ENCODE measurements around the gene ASB16. TPM values are rescaled to one million over a fixed set of nuclear protein-coding genes. Genes with fewer than 3 reads are reported as not detected.

The ASB16 gene
- total and polyA plus RNA-seq, 10 of the 15 experiments (the other 5 are each of a cell fraction or from before 2014, with no cell fraction given), result 0.07 to 1.1 (median 0.44) TPM; not detected in 5

DNA sequence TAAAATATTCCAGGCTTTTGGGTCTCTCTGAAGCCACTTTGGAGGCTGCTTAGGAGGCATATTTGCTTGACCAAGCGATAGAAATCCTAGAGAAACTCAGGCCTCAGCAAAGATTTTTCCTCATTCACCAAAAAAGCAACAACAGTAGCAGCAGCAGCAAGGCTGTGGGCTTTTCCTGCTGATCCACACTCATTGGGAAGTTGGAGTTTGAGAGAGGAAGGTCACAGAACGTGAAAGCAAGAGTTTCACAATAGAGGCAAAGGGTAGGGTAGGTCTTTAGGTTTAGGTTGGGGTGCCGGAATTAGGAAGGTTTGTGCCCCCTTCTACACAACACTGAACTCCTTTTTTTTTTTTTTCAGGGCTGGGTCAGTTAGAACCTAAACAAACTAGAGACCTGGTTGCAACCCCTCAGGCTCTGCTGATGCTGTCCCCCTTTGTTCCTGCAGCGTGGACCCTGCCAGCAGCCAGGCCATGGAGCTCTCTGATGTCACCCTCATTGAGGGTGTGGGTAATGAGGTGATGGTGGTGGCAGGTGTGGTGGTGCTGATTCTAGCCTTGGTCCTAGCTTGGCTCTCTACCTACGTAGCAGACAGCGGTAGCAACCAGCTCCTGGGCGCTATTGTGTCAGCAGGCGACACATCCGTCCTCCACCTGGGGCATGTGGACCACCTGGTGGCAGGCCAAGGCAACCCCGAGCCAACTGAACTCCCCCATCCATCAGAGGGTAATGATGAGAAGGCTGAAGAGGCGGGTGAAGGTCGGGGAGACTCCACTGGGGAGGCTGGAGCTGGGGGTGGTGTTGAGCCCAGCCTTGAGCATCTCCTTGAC lies 18.3 kb downstream of the ASB16 start:
- BruUV-seq (replicated peaks), result no TSS peak
- no peaks in the 10 kb centered on the region for H3K27me3 ChIP-seq (replicated peaks in 1 of 2; ENCODE audit: control insufficient read depth in 2 of 2, insufficient read depth in 2 of 2, low read length in 1 of 2)
- ChIA-PET SMC1A (ENCODE audit: uncharacterized antibody, unreplicated experiment) (interaction anchor here (0.7 kb wide), 1 partner anchor 21 kb away, joined by 3 read pairs; no protein-coding TSS in a partner anchor), RAD21 (ENCODE audit: unreplicated experiment) (interaction anchor here (0.5 kb wide), 1 partner anchor 15 kb away, joined by 4 read pairs; no protein-coding TSS in a partner anchor), CTCF (interaction anchor here (0.9 to 1.6 kb wide), 2 partner anchors 9 to 21 kb away, joined by 3 to 7 read pairs; no protein-coding TSS in a partner anchor), POLR2A (interaction anchor here (1.9 kb wide), 1 partner anchor 9 kb away, joined by 9 read pairs; no protein-coding TSS in a partner anchor)
- no peak overlapping the region for H3K4me3 ChIP-seq
- in situ Hi-C loops (cut with MboI), result no loop called here
- no peak for ATAC-seq
- intact Hi-C loops (cut with micrococcal nuclease; ENCODE audit: unreplicated experiment), result loop anchor here (5.0 kb wide), 1 partner anchor 46 kb away; the partner anchor contains the start of gene HROB
- H3K27ac ChIP-seq (ENCODE audit: control insufficient read depth, insufficient read depth), result no peak overlapping the region
- peak; percentile 50; the same call in 1 of the 2 replicates for TF ChIP-seq POLR2A (IDR thresholded peaks at IDR 0.05; ENCODE audit: low read depth, low read length)
- TF ChIP-seq, protein P1, sequence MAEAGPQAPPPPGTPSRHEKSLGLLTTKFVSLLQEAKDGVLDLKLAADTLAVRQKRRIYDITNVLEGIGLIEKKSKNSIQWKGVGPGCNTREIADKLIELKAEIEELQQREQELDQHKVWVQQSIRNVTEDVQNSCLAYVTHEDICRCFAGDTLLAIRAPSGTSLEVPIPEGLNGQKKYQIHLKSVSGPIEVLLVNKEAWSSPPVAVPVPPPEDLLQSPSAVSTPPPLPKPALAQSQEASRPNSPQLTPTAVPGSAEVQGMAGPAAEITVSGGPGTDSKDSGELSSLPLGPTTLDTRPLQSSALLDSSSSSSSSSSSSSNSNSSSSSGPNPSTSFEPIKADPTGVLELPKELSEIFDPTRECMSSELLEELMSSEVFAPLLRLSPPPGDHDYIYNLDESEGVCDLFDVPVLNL (IDR thresholded peaks at IDR 0.05; ENCODE audit: low read depth, low read length), result no peak
- TF ChIP-seq CHD2 (IDR thresholded peaks at IDR 0.05; ENCODE audit: borderline replicate concordance, low read depth, low read length), result no peak
- TF ChIP-seq NR2C1 (IDR thresholded peaks at IDR 0.05), result no peak
- no peak for TF ChIP-seq NR2F1 (conservative IDR thresholded peaks at IDR 0.05)
- no peak overlapping the region for H2AFZ ChIP-seq (ENCODE audit: control insufficient read depth, low read depth, low read length)
- no peaks in the 10 kb centered on the region for H3K9me3 ChIP-seq (replicated peaks; ENCODE audit: control insufficient read depth, insufficient read depth, low read length)
- H3K36me3 ChIP-seq (ENCODE audit: control insufficient read depth in 2 of 2, insufficient read depth in 2 of 2, low read length in 1 of 2), result peaks cover 5 to 13% of the 10 kb centered on the region in 2 experiments; a peak in 3 of 4 replicates
- H3K79me2 ChIP-seq (ENCODE audit: control insufficient read depth, insufficient read depth, low read length), result peaks cover 35% of the 10 kb centered on the region
- WGBS (ENCODE audit: insufficient coverage, insufficient replicate concordance, low lambda C conversion rate, missing lambda C conversion rate), result 83% methylated on average over 12 of the region's 12 CpGs
- H3K4me2 ChIP-seq (ENCODE audit: control insufficient read depth, insufficient read depth), result peak overlapping the region; percentile 64; the same call in 1 of the 2 replicates
- no peak overlapping the region for H3K9ac ChIP-seq (ENCODE audit: control insufficient read depth, insufficient read depth, low read length)
- H3K4me1 ChIP-seq (ENCODE audit: control insufficient read depth, insufficient read depth, low read length), result peaks cover 4% of the 10 kb centered on the region
- no peaks in the 10 kb centered on the region for H4K20me1 ChIP-seq (ENCODE audit: control insufficient read depth, insufficient read depth)
- no peak for FAIRE-seq
- DNase-seq (ENCODE audit: low read depth, low spot score), result no peak
